ENCODE data around the gene SLC45A1.

Gene SLC45A1

GRCh38 chr1:8343464-8344001, 25.6 kb downstream of the SLC45A1 start:
- Histone ChIP-seq H3K4me3 (ENCODE audit: low read length) (peak overlapping the region; percentile 25), H3K4me1 (ENCODE audit: control insufficient read depth, insufficient read depth, low read length) (peaks cover 13% of the 10 kb centered on the region), H3K9ac (ENCODE audit: low read length) (no peak overlapping the region), H3K36me3 (ENCODE audit: control insufficient read depth, insufficient read depth, low read length) (no peaks in the 10 kb centered on the region), H3K27me3 (ENCODE audit: control insufficient read depth, insufficient read depth, low read length) (no peaks in the 10 kb centered on the region), H3K27ac (ENCODE audit: low read depth, low read length) (peak overlapping the region; percentile 70)

GRCh38 chr1:8344893-8345507, 27.1 kb downstream of the SLC45A1 start:
- Histone ChIP-seq H3K9ac (ENCODE audit: low read length) (no peak overlapping the region), H3K4me1 (ENCODE audit: control insufficient read depth, insufficient read depth, low read length) (peaks cover 13% of the 10 kb centered on the region), H3K27me3 (ENCODE audit: control insufficient read depth, insufficient read depth, low read length) (no peaks in the 10 kb centered on the region), H3K36me3 (ENCODE audit: control insufficient read depth, insufficient read depth, low read length) (no peaks in the 10 kb centered on the region), H3K4me3 (ENCODE audit: low read length) (no peak overlapping the region), H3K27ac (ENCODE audit: low read depth, low read length) (no peak overlapping the region)

- Histone ChIP-seq H3K4me1 (ENCODE audit: control insufficient read depth, insufficient read depth, low read length) (peaks cover 13% of the 10 kb centered on the region), H3K36me3 (ENCODE audit: control insufficient read depth, insufficient read depth, low read length) (no peaks in the 10 kb centered on the region), H3K4me3 (ENCODE audit: low read length) (no peak overlapping the region), H3K27me3 (ENCODE audit: control insufficient read depth, insufficient read depth, low read length) (no peaks in the 10 kb centered on the region), H3K27ac (ENCODE audit: low read depth, low read length) (peak overlapping the region; percentile 5), H3K9ac (ENCODE audit: low read length) (no peak overlapping the region)
Measured at GRCh38 chr1:8345621-8346415, 27.9 kb downstream of the SLC45A1 start.

DNA sequence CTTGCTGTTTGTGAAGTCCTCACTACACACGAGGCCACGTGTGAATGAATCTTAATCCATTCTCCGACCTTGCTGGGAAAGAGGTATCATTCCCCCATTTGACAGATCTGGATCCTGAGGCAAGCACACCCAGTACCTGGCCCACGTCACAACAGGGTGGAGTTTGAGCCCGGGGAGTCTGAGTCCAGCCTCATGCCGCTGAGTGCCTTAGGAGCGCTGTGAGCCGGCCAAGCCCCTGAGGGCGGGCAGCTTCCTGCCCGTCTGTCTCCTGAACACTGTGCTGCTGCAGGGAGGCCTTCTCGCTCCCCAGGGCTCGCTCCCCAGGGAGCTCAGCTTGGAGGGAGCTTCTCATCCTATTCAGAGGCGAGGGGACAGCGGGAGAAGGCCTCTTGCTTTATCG, 29.7 kb downstream of the SLC45A1 start:
- Histone ChIP-seq H3K27ac (ENCODE audit: low read depth, low read length) (no peak overlapping the region), H3K9ac (ENCODE audit: low read length) (no peak overlapping the region), H3K4me3 (ENCODE audit: low read length) (no peak overlapping the region), H3K27me3 (ENCODE audit: control insufficient read depth, insufficient read depth, low read length) (no peaks in the 10 kb centered on the region), H3K4me1 (ENCODE audit: control insufficient read depth, insufficient read depth, low read length) (peaks cover 13% of the 10 kb centered on the region), H3K36me3 (ENCODE audit: control insufficient read depth, insufficient read depth, low read length) (no peaks in the 10 kb centered on the region)

GRCh38 chr1:8348047-8348776, 30.3 kb downstream of the SLC45A1 start:
- Histone ChIP-seq H3K27me3 (ENCODE audit: control insufficient read depth, insufficient read depth, low read length) (no peaks in the 10 kb centered on the region), H3K36me3 (ENCODE audit: control insufficient read depth, insufficient read depth, low read length) (no peaks in the 10 kb centered on the region), H3K27ac (ENCODE audit: low read depth, low read length) (no peak overlapping the region), H3K4me3 (ENCODE audit: low read length) (no peak overlapping the region), H3K4me1 (ENCODE audit: control insufficient read depth, insufficient read depth, low read length) (peaks cover 11% of the 10 kb centered on the region), H3K9ac (ENCODE audit: low read length) (no peak overlapping the region)

DNA sequence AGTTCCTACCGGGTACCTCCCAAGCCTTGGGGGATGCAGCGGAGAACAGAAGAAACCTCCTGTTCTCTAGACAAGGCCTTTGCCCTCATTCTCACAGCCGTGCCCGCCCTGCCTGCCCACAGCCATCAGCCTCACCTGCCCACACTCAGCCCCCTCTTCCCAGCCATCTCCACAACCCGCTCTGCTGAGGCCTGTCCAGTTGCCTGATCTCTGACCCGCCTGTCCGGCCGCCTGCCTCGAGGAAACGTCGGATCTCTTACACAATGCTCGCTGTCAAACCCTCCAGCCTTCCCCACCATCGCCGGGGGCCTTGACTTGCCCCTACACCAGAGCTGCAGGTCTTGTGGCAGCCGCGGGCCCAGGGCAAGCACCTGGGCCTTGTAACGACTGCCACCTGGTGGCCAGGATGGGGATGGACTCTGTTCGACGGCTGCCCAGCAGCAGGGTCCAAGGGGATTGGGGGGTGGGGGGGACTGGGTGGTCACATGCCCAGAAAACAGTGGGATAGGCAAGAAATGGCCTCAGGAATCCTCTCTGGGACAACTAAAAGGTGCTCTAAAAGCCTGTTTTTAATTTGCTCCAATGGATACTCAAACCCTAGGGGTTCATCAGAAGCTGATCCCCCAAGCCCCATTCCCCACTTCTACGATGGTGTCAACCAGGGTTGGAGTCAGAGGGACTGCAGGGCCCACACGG, 31.0 kb downstream of the SLC45A1 start:
- no peaks in the 10 kb centered on the region for H3K27me3 ChIP-seq (ENCODE audit: control insufficient read depth, insufficient read depth, low read length)
- H3K4me3 ChIP-seq (ENCODE audit: low read length), result no peak overlapping the region
- peaks cover 7% of the 10 kb centered on the region for H3K4me1 ChIP-seq (ENCODE audit: control insufficient read depth, insufficient read depth, low read length)
- no peak overlapping the region for H3K27ac ChIP-seq (ENCODE audit: low read depth, low read length)
- peaks cover 5% of the 10 kb centered on the region for H3K36me3 ChIP-seq (ENCODE audit: control insufficient read depth, insufficient read depth, low read length)
- H3K9ac ChIP-seq (ENCODE audit: low read length), result no peak overlapping the region

DNA sequence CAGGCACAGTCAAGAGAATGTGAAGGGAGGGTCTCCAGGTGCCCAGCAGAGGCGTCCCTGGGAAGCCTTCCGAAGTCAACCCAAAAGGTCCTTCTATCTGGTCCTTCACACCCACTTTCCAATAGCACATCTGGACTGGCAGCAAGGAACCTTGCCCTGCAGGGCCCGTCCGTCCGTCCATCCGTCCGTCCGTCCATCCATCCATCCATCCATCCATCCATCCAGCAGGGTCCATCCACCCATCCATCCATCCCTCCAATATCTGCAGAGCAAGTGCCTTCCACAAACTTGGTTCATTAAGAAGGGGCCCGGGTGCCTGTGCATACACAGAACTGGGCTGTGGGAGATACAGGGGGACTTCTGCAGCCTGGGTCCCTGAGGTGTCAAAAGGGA, 31.6 kb downstream of the SLC45A1 start:
- Histone ChIP-seq H3K27me3 (ENCODE audit: control insufficient read depth, insufficient read depth, low read length) (no peaks in the 10 kb centered on the region), H3K27ac (ENCODE audit: low read depth, low read length) (no peak overlapping the region), H3K9ac (ENCODE audit: low read length) (no peak overlapping the region), H3K4me1 (ENCODE audit: control insufficient read depth, insufficient read depth, low read length) (peaks cover 5% of the 10 kb centered on the region), H3K36me3 (ENCODE audit: control insufficient read depth, insufficient read depth, low read length) (peaks cover 5% of the 10 kb centered on the region), H3K4me3 (ENCODE audit: low read length) (no peak overlapping the region)

DNA sequence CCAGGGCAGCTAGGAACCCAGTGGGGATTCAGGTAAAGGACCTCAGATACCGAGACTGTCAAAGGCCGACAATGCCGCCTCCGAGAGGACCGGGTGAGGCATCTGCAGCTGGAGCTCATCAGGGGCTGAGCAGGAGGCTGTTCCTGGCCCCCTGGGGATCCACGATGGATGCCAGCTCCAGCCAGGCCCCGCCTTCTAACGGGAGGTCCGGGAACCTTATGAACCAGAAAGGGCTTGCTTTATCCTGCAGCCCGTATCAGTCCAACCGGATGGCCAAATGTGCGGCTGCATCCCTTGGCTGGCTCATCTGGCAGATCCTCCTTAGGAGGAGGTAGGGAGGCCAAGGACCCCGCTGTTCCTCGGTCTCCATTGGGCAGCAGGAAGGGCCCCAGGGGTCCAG, 32.0 kb downstream of the SLC45A1 start:
- Histone ChIP-seq H3K9ac (ENCODE audit: low read length) (no peak overlapping the region), H3K4me3 (ENCODE audit: low read length) (no peak overlapping the region), H3K27me3 (ENCODE audit: control insufficient read depth, insufficient read depth, low read length) (no peaks in the 10 kb centered on the region), H3K36me3 (ENCODE audit: control insufficient read depth, insufficient read depth, low read length) (peaks cover 6% of the 10 kb centered on the region), H3K4me1 (ENCODE audit: control insufficient read depth, insufficient read depth, low read length) (peaks cover 5% of the 10 kb centered on the region), H3K27ac (ENCODE audit: low read depth, low read length) (no peak overlapping the region)

DNA sequence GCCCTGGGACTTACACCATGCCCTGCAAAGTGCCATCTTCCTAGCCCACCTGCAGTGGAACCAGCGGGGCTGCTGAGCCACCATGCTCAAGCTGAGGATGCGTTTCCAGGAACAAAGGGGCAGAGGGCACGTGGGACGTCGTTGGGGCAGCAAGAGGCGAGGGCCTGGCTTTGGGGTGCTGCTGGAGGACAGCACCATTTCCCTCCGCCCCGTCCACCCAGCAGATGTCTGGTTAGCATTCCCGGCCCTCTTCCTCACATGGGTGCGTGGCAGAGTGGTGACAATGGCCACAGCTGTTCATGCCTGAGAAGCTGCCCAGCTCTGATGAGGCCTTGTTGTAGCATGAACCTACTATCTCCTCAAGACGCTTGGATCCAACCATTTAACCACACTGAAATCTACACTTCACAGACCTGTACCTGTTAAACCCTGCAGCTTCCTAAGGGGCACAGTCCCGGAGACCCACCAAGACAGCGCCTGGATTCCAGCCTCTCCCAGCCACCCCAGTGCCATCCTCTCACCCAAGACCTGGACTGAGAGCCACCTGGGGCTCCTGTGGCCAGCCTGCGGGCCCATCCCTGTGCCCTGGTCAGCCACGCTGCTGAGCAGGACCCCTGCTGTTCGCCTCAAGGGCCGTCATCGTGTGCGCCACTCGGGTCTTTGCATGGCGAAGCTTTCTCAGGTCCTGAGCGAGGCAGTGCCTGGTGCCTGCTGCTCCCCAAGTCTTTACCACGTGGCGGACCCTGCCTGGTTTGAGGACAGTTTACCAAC, 33.2 kb downstream of the SLC45A1 start:
- Histone ChIP-seq H3K27ac (ENCODE audit: low read depth, low read length) (peak overlapping the region; percentile 22), H3K36me3 (ENCODE audit: control insufficient read depth, insufficient read depth, low read length) (peaks cover 15% of the 10 kb centered on the region), H3K4me3 (ENCODE audit: low read length) (no peak overlapping the region), H3K4me1 (ENCODE audit: control insufficient read depth, insufficient read depth, low read length) (peaks cover 5% of the 10 kb centered on the region), H3K9ac (ENCODE audit: low read length) (no peak overlapping the region), H3K27me3 (ENCODE audit: control insufficient read depth, insufficient read depth, low read length) (no peaks in the 10 kb centered on the region)

GRCh38 chr1:8351693-8352470, 34.0 kb downstream of the SLC45A1 start:
- Histone ChIP-seq H3K9ac (ENCODE audit: low read length) (no peak overlapping the region), H3K27ac (ENCODE audit: low read depth, low read length) (peak overlapping the region; percentile 56), H3K27me3 (ENCODE audit: control insufficient read depth, insufficient read depth, low read length) (no peaks in the 10 kb centered on the region), H3K36me3 (ENCODE audit: control insufficient read depth, insufficient read depth, low read length) (peaks cover 22% of the 10 kb centered on the region), H3K4me1 (ENCODE audit: control insufficient read depth, insufficient read depth, low read length) (peaks cover 3% of the 10 kb centered on the region), H3K4me3 (ENCODE audit: low read length) (no peak overlapping the region)

- H3K27ac ChIP-seq (ENCODE audit: low read depth, low read length), result peak overlapping the region; percentile 56
- no peak overlapping the region for H3K9ac ChIP-seq (ENCODE audit: low read length)
- H3K27me3 ChIP-seq (ENCODE audit: control insufficient read depth, insufficient read depth, low read length), result no peaks in the 10 kb centered on the region
- peaks cover 3% of the 10 kb centered on the region for H3K4me1 ChIP-seq (ENCODE audit: control insufficient read depth, insufficient read depth, low read length)
- H3K4me3 ChIP-seq (ENCODE audit: low read length), result no peak overlapping the region
- peaks cover 22% of the 10 kb centered on the region for H3K36me3 ChIP-seq (ENCODE audit: control insufficient read depth, insufficient read depth, low read length)
Measured at GRCh38 chr1:8352471-8352845, 34.5 kb downstream of the SLC45A1 start.

All from rectal smooth muscle tissue (tissue), 1 donor.